Coronary artery (tissue), 2 donors: ENCODE results near the gene PIK3CB.

Experiments
- DNase-seq: peaks from one replicate; pipeline ENCODE4 v3.0.0-alpha.2; 2017; ENCODE audit warnings: low spot score
- H3K27ac ChIP-seq, 2 donors: fragments of 200-600 bp; sonication (generic); one replicate each; pipeline ENCODE4 v1.5.1; 2016 to 2019
- H3K4me3 ChIP-seq: fragments of 200-600 bp; sonication (generic); 2 replicates; pipeline ENCODE4 v1.5.1; 2016; ENCODE audit warnings: mild to moderate bottlenecking, moderate library complexity
- TF ChIP-seq, protein P1 (sequence below): fragments of 200-600 bp; sonication (generic); IDR thresholded peaks from one replicate; pipeline ENCODE4 v1.5.1; 2019; ENCODE audit warnings: antibody characterized with exemption

The PIK3CB gene

DNA sequence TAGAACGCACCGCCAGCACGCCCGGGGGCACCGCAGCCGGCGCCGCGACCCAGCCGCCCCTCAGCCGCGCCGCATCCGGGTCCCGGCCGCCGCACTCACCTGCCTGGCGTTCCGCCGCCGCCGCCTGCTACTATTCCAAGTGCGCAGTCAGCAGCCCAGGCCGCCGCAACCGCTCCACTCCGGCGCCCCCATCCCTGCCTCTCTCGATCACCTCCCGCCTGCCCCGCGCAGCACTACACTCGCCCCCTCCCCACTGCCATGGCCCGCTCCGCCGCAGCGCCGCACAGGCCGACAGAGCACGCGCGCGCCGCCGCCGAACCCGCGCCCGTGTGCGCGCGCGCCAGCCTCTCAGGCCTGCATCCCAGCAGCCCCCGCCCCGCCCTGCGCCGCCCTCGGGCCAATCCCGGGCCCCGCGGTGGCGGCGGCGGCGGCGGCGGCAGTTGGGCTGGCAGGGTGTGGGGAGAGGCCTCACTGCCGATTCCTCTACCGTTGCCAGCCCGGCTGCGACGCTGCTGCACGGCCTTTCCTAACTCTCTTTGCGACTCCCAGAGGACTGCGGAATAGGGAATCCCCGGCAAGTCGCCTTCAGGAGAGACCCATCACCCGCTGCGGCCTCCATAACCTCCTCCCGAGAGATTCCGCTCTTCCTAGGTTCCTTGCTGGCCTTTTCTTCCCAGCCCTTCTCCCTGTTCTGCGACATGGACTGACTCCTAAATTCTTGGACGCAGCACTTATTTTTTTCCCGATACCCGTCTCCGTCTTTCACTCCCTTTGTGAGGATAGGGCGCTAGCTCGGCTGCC is at the start of gene PIK3CB:
TSS of gene PIK3CB (minus strand) at position 333 of the 801 bp plus-strand sequence. CDS start 75,585 bp downstream, outside the sequence.
- TF ChIP-seq, protein P1, sequence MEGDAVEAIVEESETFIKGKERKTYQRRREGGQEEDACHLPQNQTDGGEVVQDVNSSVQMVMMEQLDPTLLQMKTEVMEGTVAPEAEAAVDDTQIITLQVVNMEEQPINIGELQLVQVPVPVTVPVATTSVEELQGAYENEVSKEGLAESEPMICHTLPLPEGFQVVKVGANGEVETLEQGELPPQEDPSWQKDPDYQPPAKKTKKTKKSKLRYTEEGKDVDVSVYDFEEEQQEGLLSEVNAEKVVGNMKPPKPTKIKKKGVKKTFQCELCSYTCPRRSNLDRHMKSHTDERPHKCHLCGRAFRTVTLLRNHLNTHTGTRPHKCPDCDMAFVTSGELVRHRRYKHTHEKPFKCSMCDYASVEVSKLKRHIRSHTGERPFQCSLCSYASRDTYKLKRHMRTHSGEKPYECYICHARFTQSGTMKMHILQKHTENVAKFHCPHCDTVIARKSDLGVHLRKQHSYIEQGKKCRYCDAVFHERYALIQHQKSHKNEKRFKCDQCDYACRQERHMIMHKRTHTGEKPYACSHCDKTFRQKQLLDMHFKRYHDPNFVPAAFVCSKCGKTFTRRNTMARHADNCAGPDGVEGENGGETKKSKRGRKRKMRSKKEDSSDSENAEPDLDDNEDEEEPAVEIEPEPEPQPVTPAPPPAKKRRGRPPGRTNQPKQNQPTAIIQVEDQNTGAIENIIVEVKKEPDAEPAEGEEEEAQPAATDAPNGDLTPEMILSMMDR, result no peak
- peak; percentile 88 for DNase-seq

DNA sequence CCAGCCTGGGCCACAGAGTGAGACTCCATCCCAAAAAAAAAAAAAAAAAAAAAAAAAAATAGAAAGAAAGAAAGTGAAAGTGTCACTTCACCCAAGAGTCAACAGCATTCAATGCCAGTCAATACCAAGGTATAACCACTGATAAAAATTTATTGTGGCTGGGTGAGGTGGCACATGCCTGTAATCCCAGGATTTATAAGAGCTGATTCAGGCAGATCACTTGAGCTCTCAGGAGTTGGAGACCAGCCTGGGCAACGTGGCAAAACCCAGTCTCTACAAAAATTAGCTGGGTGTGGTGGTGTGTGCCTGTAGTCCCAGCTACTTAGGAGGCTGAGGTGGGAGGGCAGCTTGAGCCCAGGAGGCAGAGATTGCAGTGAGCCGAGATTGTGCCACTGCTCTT is 46.5 kb upstream of the PIK3CB start:
- no peak for DNase-seq
- Histone ChIP-seq H3K4me3 (no peak overlapping the region), H3K27ac (no peak overlapping the region)
- TF ChIP-seq, protein P1, result no peak

More for the DNA sequence above, at the start of gene PIK3CB:
- Histone ChIP-seq H3K4me3 (peak within 1 kb of the TSS; percentile 100), H3K27ac (peak within 1 kb of the TSS; percentile 88 to 98)

DNA sequence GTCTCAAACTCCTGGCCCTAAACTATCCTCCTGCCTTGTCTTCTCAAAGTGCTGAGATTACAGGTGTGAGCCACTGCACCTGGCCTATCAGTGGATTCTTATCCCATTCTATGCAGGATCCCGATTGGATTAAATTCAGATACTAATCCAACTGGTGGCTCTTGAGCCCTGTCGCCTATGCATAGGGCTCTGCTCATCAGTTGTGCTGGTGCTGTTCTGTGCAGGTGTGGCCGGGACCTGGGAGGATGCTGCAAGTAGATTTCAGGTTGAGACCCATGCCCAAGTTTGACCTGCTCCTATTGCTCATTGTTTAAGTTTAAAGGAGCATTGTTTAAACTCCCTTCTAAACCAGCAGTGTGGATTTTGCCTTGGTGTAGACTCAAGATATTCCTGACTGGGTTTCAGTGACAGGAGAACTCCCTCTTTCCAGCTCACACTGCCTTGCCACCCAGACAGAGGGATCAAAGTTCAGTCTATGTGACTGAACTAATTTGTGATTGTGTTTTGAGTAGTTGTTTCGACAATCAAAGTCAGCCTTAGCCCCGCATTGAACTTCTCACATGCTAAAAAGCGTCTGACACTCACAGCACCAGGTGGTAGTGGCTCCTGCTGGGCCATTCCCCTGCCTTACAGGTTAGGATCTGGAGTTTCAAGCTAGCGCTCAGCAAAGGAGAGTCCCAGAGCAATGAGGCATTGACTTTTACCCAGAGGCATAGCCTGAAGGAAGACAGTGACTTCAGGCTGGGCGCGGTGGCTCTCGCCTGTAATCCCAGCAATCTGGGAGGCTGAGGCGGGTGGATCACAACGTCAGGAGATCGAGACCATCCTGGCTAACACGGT is 45.0 kb upstream of the PIK3CB start:
- no peak overlapping the region for H3K4me3 ChIP-seq
- no peak for DNase-seq
- H3K27ac ChIP-seq, result no peak overlapping the region
- TF ChIP-seq, protein P1, result no peak

DNA sequence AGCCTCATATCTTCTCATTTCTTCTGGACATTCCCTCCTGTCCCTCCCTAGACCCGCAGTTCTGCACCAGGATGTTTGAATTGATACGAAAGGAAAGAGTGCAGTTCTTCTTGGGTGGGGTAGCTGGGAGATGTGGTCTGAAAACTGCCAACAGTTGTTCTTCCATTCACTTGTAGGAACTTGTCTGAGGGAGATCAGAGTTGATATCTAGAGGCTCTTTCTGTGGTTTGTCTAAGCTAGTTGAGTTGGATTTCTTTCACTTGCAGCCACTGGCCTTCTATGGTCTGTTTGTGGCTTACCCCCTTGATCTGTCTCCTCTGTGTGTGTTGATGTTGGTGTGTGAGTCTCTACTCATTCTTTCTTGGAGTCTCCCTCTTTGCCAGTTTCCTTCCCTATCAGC is 42.5 kb upstream of the PIK3CB start:
- Histone ChIP-seq H3K27ac (no peak overlapping the region), H3K4me3 (no peak overlapping the region)
- DNase-seq, result no peak
- TF ChIP-seq, protein P1, result no peak

DNA sequence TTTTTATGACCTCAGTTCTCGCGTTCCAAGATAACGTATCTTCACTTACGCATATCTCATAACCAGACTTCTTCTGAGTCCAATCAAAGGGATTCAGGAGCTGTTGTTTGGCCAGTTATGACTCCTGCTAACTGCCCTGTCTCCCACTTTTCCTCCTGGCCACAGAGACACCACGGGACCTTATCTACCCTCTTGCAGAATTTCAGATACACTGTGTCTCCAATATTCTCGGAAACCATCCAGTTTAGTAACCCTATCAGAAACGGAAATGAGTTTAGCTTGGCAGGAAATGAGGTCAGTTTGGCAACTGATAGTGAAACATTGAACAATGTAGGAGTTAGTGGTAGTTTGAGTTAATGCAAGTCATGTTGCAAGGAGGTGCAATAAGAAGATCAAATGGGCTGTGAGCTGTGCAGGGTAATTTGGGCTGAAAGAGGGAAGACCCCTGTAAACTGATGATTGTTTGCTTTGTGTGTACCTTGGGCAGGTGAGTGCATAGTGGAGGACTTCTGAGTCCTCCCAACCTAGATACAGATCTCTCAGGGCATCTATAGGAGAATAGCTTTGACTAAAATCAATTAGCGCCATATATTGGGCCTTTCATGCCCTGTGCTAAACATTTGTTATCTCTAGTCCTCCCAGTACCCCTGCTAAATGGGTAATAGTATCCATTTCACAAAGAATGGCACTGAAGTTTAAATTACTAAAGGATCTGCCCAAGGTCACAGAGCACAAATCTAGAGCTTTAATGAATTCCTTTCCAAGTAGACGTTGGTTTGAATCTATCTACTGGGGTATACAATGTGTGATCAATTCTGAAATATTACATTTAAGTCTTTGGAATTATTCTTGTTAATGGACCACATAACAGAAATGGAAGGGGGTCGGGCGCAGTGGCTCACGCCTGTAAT is 41.3 kb upstream of the PIK3CB start:
- TF ChIP-seq, protein P1, result no peak
- no peak for DNase-seq
- Histone ChIP-seq H3K4me3 (no peak overlapping the region), H3K27ac (no peak overlapping the region)

DNA sequence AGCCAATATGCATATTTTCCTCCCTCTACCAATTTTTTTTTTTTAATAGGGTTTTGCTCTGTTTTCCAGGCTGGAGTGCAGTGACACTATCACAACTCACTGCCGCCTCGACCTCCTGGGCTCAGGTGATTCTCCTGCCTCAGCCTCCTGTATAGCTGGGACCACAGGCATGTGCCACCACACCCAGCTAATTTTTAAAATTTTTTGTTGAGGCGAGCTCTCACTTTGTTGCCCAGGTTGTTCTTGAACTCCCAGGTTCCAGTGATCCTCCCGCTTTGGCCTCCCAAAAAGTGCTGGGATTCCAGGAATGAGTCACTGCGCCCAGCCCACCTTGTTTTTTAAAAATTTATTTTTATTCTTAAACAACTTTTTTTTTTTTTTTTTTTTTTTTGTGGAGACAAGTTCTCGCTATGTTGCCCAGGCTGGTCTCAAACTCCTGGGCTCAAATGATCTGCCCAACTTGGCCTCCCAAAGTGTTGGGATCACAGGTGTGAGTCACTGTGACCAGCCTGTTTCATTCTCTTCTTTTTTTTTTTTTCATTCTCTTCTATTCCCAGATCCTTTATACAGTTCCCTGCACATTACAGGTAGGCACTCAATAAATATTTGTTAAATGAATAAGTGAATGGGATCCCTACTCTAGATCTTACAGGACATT is 40.5 kb upstream of the PIK3CB start:
- H3K4me3 ChIP-seq, result no peak overlapping the region
- no peak for DNase-seq
- H3K27ac ChIP-seq, result no peak overlapping the region
- TF ChIP-seq, protein P1, result no peak
